ENCODE results near the gene PMPCA. TPM values are rescaled to one million over a fixed set of nuclear protein-coding genes. Genes with fewer than 3 reads are reported as not detected.

The PMPCA gene
- polyA plus RNA-seq, 1 donor (not counting 4 experiments of a cell fraction or from before 2014, with no cell fraction given), result 85.9 TPM

DNA sequence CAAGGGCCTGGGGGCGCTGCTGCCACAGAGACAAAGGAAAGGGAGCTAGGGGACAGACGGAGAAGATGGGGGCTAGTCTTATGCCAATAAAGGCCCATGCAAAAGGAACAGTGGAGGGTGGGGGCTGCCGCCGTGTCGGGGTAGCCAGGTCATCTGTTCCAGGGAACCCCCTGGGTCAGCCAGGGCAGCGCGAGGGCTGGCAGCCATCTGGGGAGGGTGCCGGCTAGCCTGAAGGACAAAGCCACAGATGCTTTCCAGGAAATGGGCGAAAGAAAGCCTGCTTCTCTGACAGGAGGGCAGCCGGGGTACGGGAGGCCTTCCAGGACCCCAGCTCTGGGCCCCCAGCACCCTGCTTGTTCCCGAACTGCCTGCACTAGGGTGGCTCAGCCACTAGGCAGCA lies 35.4 kb upstream of the PMPCA start:
- Histone ChIP-seq H2AFZ (ENCODE audit: control insufficient read depth, low read length) (no peak overlapping the region), H3K27ac (ENCODE audit: control insufficient read depth, insufficient read depth, low read length) (no peak overlapping the region), H3K9me1 (ENCODE audit: control insufficient read depth, extremely low read depth, insufficient read depth, low read length) (no peaks in the 10 kb centered on the region), H4K20me1 (ENCODE audit: control insufficient read depth, extremely low read depth, insufficient read depth, low read length) (peaks cover 2% of the 10 kb centered on the region), H3K9me3 (ENCODE audit: control insufficient read depth, low read depth, low read length) (no peaks in the 10 kb centered on the region), H3K27me3 (ENCODE audit: control insufficient read depth, extremely low read depth, insufficient read depth, low read length) (no peaks in the 10 kb centered on the region), H3K9ac (ENCODE audit: control insufficient read depth, extremely low read depth, insufficient read depth, low read length) (no peak overlapping the region), H3K4me3 (ENCODE audit: control insufficient read depth in 2 of 3, extremely low read depth in 1 of 3, insufficient read depth in 2 of 3, low read depth in 1 of 3, low read length in 3 of 3) (no peak overlapping the region), H3K4me2 (ENCODE audit: control insufficient read depth, extremely low read depth, insufficient read depth, low read depth, low read length) (no peak overlapping the region), H3K4me1 (ENCODE audit: control insufficient read depth, extremely low read depth, insufficient read depth, low read length) (peaks cover 8% of the 10 kb centered on the region), H3K79me2 (ENCODE audit: control insufficient read depth, insufficient read depth, low read length) (no peaks in the 10 kb centered on the region), H3K36me3 (ENCODE audit: control insufficient read depth in 2 of 2, extremely low read depth in 1 of 2, insufficient read depth in 2 of 2, low read length in 2 of 2) (peaks cover 3 to 20% of the 10 kb centered on the region in 2 experiments)
- TF ChIP-seq, protein P1, sequence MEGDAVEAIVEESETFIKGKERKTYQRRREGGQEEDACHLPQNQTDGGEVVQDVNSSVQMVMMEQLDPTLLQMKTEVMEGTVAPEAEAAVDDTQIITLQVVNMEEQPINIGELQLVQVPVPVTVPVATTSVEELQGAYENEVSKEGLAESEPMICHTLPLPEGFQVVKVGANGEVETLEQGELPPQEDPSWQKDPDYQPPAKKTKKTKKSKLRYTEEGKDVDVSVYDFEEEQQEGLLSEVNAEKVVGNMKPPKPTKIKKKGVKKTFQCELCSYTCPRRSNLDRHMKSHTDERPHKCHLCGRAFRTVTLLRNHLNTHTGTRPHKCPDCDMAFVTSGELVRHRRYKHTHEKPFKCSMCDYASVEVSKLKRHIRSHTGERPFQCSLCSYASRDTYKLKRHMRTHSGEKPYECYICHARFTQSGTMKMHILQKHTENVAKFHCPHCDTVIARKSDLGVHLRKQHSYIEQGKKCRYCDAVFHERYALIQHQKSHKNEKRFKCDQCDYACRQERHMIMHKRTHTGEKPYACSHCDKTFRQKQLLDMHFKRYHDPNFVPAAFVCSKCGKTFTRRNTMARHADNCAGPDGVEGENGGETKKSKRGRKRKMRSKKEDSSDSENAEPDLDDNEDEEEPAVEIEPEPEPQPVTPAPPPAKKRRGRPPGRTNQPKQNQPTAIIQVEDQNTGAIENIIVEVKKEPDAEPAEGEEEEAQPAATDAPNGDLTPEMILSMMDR (optimal IDR thresholded peaks at IDR 0.05 in 1 of 3, IDR thresholded peaks at IDR 0.05 in 1 of 3, conservative IDR thresholded peaks at IDR 0.05 in 1 of 3; ENCODE audit: extremely low read depth in 1 of 3, insufficient read depth in 2 of 3, low read length in 3 of 3), result no peak
- TF ChIP-seq EZH2 (IDR thresholded peaks at IDR 0.05; ENCODE audit: low read length), result no peak
- DNase-seq (ENCODE audit: low read depth, low spot score) (no peak), FAIRE-seq (no peak)
- dilution Hi-C loops (cut with MboI; ENCODE audit: extremely low pct_ligation_motif_present, low sequenced_read_pairs), result no loop called here

DNA sequence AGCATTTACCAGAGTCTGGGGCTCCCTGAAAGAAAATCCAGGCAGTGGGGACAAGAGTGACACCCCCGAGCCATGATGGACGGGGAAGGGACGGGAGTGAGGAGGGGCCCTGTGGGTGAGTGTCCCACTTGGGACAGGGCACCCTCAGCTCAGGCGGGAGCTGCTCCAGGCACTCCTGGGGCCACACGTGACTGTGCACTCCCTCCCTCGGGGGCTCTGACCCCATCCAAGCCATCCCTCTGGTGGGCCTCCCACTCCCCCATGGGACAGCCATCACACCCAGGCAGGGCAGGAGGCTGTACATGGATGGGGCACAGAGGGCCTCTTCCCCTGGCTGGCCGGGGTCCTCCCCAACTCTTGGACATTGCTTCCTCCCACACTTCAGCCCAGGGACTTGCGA lies 34.0 kb upstream of the PMPCA start:
- no peak overlapping the region for H3K9ac ChIP-seq (ENCODE audit: control insufficient read depth, extremely low read depth, insufficient read depth, low read length)
- H3K9me1 ChIP-seq (ENCODE audit: control insufficient read depth, extremely low read depth, insufficient read depth, low read length), result no peaks in the 10 kb centered on the region
- H3K4me2 ChIP-seq (ENCODE audit: control insufficient read depth, extremely low read depth, insufficient read depth, low read depth, low read length), result no peak overlapping the region
- TF ChIP-seq, protein P1 (optimal IDR thresholded peaks at IDR 0.05 in 1 of 3, IDR thresholded peaks at IDR 0.05 in 1 of 3, conservative IDR thresholded peaks at IDR 0.05 in 1 of 3; ENCODE audit: extremely low read depth in 1 of 3, insufficient read depth in 2 of 3, low read length in 3 of 3), result no peak
- no peak for TF ChIP-seq EZH2 (IDR thresholded peaks at IDR 0.05; ENCODE audit: low read length)
- H3K36me3 ChIP-seq (ENCODE audit: control insufficient read depth in 2 of 2, extremely low read depth in 1 of 2, insufficient read depth in 2 of 2, low read length in 2 of 2), result peaks cover 11 to 23% of the 10 kb centered on the region in 2 experiments
- no peaks in the 10 kb centered on the region for H3K79me2 ChIP-seq (ENCODE audit: control insufficient read depth, insufficient read depth, low read length)
- dilution Hi-C loops (cut with MboI; ENCODE audit: extremely low pct_ligation_motif_present, low sequenced_read_pairs), result no loop called here
- H4K20me1 ChIP-seq (ENCODE audit: control insufficient read depth, extremely low read depth, insufficient read depth, low read length), result peaks cover 2% of the 10 kb centered on the region
- no peak for DNase-seq (ENCODE audit: low read depth, low spot score)
- H3K4me3 ChIP-seq (ENCODE audit: control insufficient read depth in 2 of 3, extremely low read depth in 1 of 3, insufficient read depth in 2 of 3, low read depth in 1 of 3, low read length in 3 of 3), result no peak overlapping the region
- H3K27ac ChIP-seq (ENCODE audit: control insufficient read depth, insufficient read depth, low read length), result no peak overlapping the region
- no peaks in the 10 kb centered on the region for H3K9me3 ChIP-seq (ENCODE audit: control insufficient read depth, low read depth, low read length)
- H3K27me3 ChIP-seq (ENCODE audit: control insufficient read depth, extremely low read depth, insufficient read depth, low read length), result no peaks in the 10 kb centered on the region
- FAIRE-seq, result no peak
- peaks cover 8% of the 10 kb centered on the region for H3K4me1 ChIP-seq (ENCODE audit: control insufficient read depth, extremely low read depth, insufficient read depth, low read length)
- no peak overlapping the region for H2AFZ ChIP-seq (ENCODE audit: control insufficient read depth, low read length)

Measured in keratinocyte (primary cell).